Fibroblast of mammary gland (primary cell): ENCODE measurements around the gene CPXM2.

ENCODE experiments used
- DNase-seq: peaks from one replicate; pipeline ENCODE4 v3.0.0-alpha.2; 2010; ENCODE audit warnings: low read depth
- H3K4me3 ChIP-seq: 2 replicates; pipeline ENCODE4 v1.5.1; 2011; ENCODE audit warnings: low read depth, mild to moderate bottlenecking, low read length, moderate library complexity; ENCODE audit not compliant: control insufficient read depth
- CTCF ChIP-seq: conservative IDR thresholded peaks from 2 replicates; pipeline ENCODE4 v1.5.1; 2011; ENCODE audit warnings: low read depth, low read length, inconsistent platforms; ENCODE audit not compliant: control insufficient read depth, insufficient read depth

CPXM2 gene

GRCh38 chr10:123797813-123798212 lies 93.8 kb downstream of the CPXM2 start:
- no peak for TF ChIP-seq CTCF
- no peak for DNase-seq

GRCh38 chr10:123796736-123797135 lies 94.9 kb downstream of the CPXM2 start:
- TF ChIP-seq CTCF, result no peak
- no peak for DNase-seq
- H3K4me3 ChIP-seq, result no peak overlapping the region

More at GRCh38 chr10:123797813-123798212, 93.8 kb downstream of the CPXM2 start:
- H3K4me3 ChIP-seq, result no peak overlapping the region

- no peak overlapping the region for H3K4me3 ChIP-seq
- DNase-seq, result no peak
- TF ChIP-seq CTCF, result no peak
Measured at GRCh38 chr10:123795846-123796590, 95.6 kb downstream of the CPXM2 start.

GRCh38 chr10:123795196-123795780 lies 96.3 kb downstream of the CPXM2 start:
- no peak for DNase-seq
- no peak overlapping the region for H3K4me3 ChIP-seq
- TF ChIP-seq CTCF, result no peak

GRCh38 chr10:123792248-123792978 lies 99.2 kb downstream of the CPXM2 start:
- no peak for DNase-seq
- no peak for TF ChIP-seq CTCF
- H3K4me3 ChIP-seq, result no peak overlapping the region

- no peak for DNase-seq
- H3K4me3 ChIP-seq, result no peak overlapping the region
- no peak for TF ChIP-seq CTCF
Measured at GRCh38 chr10:123790132-123790885, 101.3 kb downstream of the CPXM2 start.
